ENCODE measurements around the gene NAA15.

The NAA15 gene

DNA sequence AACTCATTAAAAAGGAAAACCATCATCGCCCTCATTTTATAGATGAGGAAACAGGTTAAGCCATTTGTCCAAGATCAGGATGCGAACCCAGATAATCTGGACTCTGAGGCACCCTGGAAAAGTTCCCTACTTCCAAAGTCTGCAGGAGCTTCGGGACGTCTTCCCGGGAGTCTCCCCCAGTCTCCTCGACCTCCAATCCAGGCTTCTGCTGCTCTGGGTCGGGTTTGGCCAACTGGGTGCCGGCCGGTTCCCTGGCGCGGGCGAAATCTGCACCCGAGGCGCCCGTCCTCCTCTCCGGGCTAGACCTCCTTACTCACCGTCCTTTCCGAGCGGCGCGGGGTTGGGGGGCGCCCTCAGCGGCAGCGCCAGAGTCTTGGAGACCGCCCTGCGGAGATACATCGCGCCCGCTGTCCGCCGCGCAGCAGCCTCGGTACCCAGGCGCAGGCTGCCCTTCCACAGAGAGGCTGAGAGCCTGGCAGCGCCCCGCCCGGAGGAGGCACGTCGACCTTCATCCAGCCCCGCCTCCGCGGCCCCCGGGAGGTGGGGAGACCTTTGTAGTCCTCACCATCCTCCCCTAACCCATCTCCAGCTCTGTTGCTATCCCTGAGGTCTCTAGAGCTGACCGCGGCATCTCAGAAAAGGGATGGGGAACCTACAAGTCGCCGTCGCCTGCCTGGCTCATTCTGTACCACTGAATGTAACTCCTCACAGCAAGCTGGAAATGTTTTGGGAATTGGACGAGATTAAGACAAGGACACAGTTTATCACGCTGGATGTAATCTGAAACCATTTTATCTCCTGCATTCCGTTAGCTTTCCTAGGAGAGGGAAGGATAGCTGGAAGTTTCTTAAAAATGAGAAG lies 21.3 kb upstream of the NAA15 start, which contains the start of gene MGARP:
Gene MGARP, minus strand, starts transcription at position 466 of the 861 bp plus-strand sequence. Its CDS starts 67 bp downstream, at position 399.
- Mint-ChIP-seq H3K4me3 (peak within 1 kb of the TSS; percentile 83), H3K27ac (no peak within 1 kb of the TSS), H3K27me3 (peaks cover 14% of the 10 kb centered on the region), H3K9me3 (ENCODE audit: low read depth) (no peaks in the 10 kb centered on the region), H3K4me1 (ENCODE audit: low read depth) (peaks cover 11% of the 10 kb centered on the region), H3K36me3 (peaks cover 6% of the 10 kb centered on the region)

DNA sequence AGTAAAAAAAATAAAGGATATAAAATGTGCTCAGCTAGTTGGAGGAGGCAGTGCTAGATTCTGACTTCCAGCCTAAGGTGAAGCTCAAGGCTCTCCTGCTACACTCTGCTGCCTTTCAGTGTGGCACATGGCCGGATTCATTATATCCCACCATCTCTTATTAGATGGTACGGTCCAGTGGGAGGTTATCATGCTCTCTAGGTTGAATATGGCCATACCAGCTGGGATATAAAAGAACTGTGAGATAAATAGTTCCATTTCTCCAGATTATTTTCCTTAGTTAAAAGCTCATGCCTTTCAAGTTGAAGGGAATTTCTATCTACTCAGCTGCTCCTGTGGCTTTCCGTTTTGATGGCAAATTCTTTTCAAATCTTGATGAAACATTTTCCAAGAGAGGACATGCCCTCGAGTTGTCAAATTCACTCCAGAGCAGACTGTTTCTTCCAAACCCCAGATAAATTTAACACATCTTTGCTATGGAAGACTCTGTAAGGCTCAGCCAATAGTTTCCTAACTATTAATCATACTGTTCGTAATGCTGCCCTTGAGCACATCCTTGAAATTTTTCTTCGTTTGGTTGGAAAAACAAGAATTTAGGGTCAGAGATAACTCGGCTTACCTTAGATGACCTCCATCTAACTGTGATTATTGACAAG lies 19.1 kb upstream of the NAA15 start:
- Mint-ChIP-seq H3K4me1 (ENCODE audit: low read depth) (peaks cover 11% of the 10 kb centered on the region), H3K9me3 (ENCODE audit: low read depth) (no peaks in the 10 kb centered on the region), H3K4me3 (no peak overlapping the region), H3K27ac (no peak overlapping the region), H3K27me3 (peaks cover 6% of the 10 kb centered on the region), H3K36me3 (peaks cover 4% of the 10 kb centered on the region)

DNA sequence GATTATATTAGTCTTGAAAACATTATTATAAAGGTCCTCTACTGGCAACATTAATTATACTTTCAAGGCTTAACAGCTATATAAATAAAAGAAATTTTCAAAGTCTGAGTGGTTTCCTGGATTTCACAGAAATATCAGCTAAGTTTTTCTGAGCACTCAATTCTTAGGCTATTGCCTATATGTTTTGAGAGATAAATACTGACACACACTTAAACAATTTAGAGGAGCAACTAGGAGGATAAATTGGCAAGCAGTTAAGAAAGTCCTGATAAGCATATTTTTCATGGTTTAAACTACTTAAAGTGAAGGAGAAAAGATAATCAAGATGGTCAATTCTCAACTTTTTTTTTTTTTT lies 18.6 kb upstream of the NAA15 start:
- Mint-ChIP-seq H3K9me3 (ENCODE audit: low read depth) (no peaks in the 10 kb centered on the region), H3K4me3 (no peak overlapping the region), H3K27me3 (peaks cover 4% of the 10 kb centered on the region), H3K4me1 (ENCODE audit: low read depth) (peaks cover 11% of the 10 kb centered on the region), H3K27ac (no peak overlapping the region), H3K36me3 (peaks cover 4% of the 10 kb centered on the region)

DNA sequence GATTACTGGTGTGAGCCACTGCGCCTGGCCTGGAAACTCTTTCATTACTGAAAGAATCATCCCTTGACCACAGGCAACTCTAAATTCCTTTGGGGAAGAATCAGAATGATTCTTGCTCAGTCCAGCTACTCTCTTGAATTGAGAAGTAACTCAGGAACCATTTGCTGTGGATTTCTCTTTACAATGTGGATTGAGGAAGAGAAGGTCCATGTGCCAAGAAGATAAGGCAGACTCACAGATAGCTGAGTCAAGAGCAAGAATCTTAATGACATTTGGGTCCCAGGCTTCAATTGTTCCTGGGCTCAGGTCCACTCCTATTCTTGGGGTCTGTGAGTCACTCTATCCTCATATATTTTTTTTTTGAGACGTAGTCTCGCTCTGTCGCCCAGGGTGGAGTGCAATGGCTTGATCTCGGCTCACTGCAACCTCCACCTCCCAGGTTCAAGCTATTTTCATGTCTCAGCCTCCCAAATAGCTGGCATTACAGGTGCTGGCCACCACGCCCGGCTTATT lies 15.1 kb upstream of the NAA15 start:
- H3K27ac Mint-ChIP-seq = no peak overlapping the region
- H3K36me3 Mint-ChIP-seq = peaks cover 6% of the 10 kb centered on the region
- H3K9me3 Mint-ChIP-seq (ENCODE audit: low read depth) = no peaks in the 10 kb centered on the region
- H3K4me3 Mint-ChIP-seq = no peak overlapping the region
- no peaks in the 10 kb centered on the region for H3K27me3 Mint-ChIP-seq
- peaks cover 2% of the 10 kb centered on the region for H3K4me1 Mint-ChIP-seq (ENCODE audit: low read depth)

DNA sequence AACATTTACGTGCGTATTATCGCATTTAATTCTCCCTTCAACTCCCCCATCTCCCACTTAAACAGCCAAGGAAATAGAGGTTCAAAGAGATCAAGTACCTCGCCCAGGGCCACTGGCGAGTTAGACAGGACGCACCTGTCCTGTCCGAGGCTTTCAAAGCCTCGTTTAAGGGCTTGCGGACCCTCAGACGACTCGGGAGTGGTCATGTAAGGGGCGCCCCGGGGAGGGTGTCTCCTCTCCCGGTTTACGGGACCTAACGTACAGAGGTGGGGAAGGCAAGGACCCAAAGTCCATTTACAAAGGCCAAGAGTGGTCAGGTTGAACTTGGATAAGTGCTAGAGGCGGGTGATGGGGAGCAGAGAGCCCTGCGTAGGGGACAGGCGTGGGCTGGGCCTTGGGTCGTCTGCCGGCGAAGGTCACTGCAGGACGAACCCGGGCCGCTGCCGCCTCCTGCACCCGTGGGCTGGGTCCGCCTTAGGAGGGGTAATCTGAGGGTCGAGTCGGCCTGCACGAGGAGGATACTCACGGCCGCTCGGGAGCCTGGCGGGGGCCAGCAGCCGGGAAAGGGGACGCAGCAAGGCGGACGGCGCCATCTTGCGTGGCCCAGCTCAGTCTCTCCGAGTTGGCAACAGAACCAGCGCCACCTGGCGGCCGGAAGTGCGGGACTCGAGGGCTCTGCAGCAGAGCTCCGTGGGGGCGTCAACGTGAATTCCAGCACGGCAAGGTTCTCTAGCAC lies 5.9 kb upstream of the NAA15 start:
- Mint-ChIP-seq H3K36me3 (peaks cover 5% of the 10 kb centered on the region), H3K4me1 (ENCODE audit: low read depth) (peaks cover 46% of the 10 kb centered on the region)

DNA sequence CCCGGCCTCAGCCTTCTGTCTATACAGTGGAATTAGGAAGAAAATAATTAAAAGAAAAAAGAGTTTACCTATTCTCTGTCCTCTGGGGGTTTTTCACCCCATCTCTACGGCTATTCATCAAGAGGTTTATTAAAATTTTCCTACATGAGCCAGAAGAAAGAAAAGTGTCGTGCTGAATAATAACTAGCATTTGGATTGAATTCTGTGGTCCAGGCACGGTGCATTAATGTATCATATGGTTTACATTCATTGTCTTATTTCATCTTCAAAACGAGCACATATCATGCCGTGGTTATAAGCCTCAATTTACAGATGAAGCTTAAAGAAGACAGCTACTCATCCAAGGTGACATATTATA lies 5.4 kb upstream of the NAA15 start:
- Mint-ChIP-seq H3K27me3 (no peaks in the 10 kb centered on the region), H3K4me1 (ENCODE audit: low read depth) (peaks cover 52% of the 10 kb centered on the region)

More for the DNA sequence above, 5.9 kb upstream of the NAA15 start:
- Mint-ChIP-seq H3K27me3 (no peaks in the 10 kb centered on the region), H3K27ac (peak overlapping the region; percentile 94), H3K9me3 (ENCODE audit: low read depth) (no peaks in the 10 kb centered on the region), H3K4me3 (peak overlapping the region; percentile 93)

DNA sequence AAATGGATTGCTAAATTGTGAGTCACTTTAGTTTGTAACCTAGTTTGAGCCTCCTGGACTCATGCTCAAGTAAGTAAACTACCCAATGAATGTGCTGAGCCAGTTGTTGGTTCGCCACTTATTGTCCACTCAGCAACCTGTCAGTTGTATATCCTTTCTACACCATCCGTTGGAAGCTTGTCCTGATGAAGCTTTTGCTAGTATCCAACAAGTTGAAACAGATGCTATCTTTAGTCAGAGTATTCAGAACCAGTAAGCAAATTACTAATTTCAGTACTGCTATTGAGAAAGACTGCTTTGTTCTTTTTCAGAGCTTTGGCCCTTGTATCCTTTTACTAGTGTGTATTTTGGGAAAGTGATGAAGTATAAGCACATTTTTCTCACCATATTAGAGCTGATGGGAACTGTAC lies 4.3 kb upstream of the NAA15 start:
- H3K27ac Mint-ChIP-seq = no peak overlapping the region
- peaks cover 54% of the 10 kb centered on the region for H3K4me1 Mint-ChIP-seq (ENCODE audit: low read depth)
- no peaks in the 10 kb centered on the region for H3K27me3 Mint-ChIP-seq
- H3K9me3 Mint-ChIP-seq (ENCODE audit: low read depth) = no peaks in the 10 kb centered on the region
- no peak overlapping the region for H3K4me3 Mint-ChIP-seq
- peaks cover 5% of the 10 kb centered on the region for H3K36me3 Mint-ChIP-seq

More for the DNA sequence above, 5.4 kb upstream of the NAA15 start:
- Mint-ChIP-seq H3K9me3 (ENCODE audit: low read depth) (no peaks in the 10 kb centered on the region), H3K36me3 (peaks cover 5% of the 10 kb centered on the region), H3K27ac (peak overlapping the region; percentile 94), H3K4me3 (peak overlapping the region; percentile 93)

DNA sequence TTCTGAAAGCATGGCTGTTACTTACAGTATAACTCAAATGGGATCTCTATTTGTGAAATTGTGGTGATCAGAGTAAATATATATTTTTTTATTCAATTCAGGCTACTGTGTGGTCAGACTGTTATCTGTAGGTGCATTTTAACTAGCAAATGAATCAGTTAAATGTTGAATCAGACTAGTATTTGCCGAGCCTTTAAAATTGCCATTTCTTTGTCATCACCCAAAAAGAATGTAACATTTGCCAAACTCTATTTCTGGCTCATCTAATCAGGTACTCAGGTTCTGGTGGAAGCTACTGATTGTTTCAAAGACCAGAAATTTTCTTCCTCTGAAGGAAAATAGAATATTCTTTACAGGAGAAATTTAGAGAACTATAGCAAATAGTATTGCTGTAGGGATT lies 1.8 kb upstream of the NAA15 start:
- Mint-ChIP-seq H3K27me3 (no peaks in the 10 kb centered on the region), H3K9me3 (ENCODE audit: low read depth) (no peaks in the 10 kb centered on the region), H3K27ac (no peak overlapping the region), H3K4me1 (ENCODE audit: low read depth) (peaks cover 56% of the 10 kb centered on the region), H3K4me3 (peak overlapping the region; percentile 100), H3K36me3 (peaks cover 5% of the 10 kb centered on the region)

DNA sequence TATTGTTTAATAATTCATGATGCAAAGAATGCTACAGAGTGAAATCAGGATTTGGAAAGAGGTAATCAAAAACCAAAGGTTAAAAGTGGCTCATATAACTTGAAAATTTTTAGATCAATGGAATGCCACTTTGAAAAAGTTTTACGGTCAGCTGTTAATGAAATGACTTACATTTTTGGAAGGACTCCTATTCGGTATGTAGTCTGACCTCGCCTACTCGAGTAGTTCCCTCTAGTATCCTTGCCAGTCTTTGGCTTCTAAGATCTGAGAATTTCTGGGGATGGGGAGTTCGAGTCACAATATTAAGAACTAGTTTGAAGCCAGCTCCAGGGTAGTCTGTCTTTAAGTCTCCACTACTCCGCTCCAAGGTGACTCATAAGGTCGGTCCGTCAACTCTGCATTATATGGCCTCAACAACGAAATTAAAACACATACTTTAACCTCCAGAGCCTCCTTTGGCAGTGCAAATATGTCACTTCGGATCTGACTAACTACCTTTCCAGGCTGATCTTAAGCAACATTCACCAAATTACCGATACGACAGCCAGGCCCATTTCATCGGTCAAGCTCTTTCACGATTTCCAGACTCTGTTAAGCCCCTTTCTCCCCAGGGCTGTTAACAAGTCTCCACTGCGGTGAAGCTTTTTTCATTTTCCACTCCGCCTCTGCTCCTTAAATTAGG lies 733 bp upstream of the NAA15 start:
- peaks cover 6% of the 10 kb centered on the region for H3K36me3 Mint-ChIP-seq
- H3K9me3 Mint-ChIP-seq (ENCODE audit: low read depth) = peaks cover 3% of the 10 kb centered on the region
- peaks cover 59% of the 10 kb centered on the region for H3K4me1 Mint-ChIP-seq (ENCODE audit: low read depth)
- H3K27ac Mint-ChIP-seq = peak overlapping the region; percentile 100
- peak overlapping the region; percentile 100 for H3K4me3 Mint-ChIP-seq
- no peaks in the 10 kb centered on the region for H3K27me3 Mint-ChIP-seq

DNA sequence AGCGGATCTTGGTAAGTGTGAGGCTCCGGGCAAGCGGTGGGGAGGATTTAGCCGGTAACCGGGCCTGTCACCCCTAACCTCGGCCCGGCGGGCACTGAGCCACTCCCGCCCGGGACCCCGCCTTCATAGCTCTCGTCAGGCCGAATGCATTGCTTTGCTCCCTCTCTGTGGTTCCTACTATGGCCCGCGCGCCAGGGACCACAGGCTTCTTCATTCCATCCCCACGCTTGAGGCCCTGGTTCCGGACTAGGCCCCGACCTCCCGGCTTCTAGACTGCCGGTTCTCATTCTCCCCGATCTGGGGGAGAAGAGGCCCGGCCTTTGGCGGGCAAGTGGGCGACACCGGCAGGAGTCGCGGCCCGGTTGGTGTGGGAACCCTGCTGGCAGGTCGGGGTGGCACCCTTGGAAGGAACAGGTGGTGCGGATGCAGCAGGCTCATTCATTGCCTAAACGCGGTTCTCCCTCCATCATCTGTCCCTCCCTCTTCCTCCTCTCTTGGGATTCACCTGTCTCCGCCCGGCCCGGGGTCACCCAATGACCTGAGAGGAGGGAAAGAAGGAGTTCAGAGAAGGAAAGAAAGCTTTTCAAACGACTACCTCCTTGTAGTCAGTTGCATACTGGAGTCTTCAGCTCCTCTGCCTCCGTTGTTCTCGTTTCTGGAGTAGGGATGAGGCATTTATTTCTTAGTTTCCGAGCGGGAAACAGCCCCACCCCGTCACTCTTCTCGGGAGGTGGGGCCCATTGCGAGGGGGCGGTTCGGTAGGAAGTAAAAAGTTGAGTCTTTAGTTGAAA lies 711 bp downstream of the NAA15 start, which contains the start of gene NDUFC1:
Gene NDUFC1, minus strand, starts transcription at position 657 of the 791 bp plus-strand sequence. CDS start 6,679 bp downstream, outside the sequence.
- Mint-ChIP-seq H3K4me3 (peak within 1 kb of the TSS; percentile 100), H3K9me3 (ENCODE audit: low read depth) (peaks cover 3% of the 10 kb centered on the region)

DNA sequence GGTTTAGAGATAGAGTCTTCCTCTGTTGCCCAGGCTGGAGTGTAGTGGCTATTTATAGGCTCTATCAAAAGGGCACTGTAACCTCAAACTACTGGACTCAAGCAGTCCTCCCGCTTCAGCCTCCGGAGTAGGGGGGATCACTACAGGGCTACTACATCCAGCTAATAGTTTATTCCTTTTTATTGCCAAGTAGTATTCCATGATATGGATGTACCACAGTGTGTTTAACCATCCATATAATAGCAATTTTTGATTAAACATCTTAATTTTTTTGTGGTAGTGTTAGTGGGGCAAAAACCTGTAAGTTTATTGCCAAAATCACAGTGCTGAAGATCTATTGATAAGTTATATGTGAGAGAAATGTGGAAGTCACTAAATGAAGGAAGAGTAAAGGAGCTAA lies 3.6 kb downstream of the NAA15 start:
- Mint-ChIP-seq H3K36me3 (peaks cover 8% of the 10 kb centered on the region), H3K4me3 (peak overlapping the region; percentile 62), H3K9me3 (ENCODE audit: low read depth) (peaks cover 3% of the 10 kb centered on the region), H3K4me1 (ENCODE audit: low read depth) (peaks cover 61% of the 10 kb centered on the region), H3K27me3 (no peaks in the 10 kb centered on the region), H3K27ac (no peak overlapping the region)

More for the DNA sequence above, 711 bp downstream of the NAA15 start, which contains the start of gene NDUFC1:
- Mint-ChIP-seq H3K4me1 (ENCODE audit: low read depth) (peaks cover 58% of the 10 kb centered on the region), H3K36me3 (peaks cover 10% of the 10 kb centered on the region), H3K27me3 (no peaks in the 10 kb centered on the region), H3K27ac (peak within 1 kb of the TSS; percentile 100)

DNA sequence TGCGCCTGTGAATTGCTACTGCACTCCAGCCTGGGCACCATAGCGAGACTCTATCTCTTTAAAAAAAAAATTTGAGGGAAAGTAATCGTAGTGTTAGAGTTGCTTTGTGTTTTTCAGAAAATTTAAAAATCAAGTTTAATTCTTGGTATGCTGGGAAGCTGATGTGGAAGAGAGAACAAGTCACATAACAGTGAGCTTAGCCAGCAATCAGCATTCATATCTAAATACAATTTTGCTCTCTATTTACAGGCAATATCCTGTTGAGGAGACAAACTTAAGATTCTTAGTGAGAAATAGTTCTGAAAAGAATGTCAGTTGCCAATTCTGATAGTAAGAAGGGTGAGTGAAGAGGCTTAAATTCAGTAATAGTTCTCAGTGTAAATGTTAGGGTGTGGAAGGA lies 10.6 kb downstream of the NAA15 start:
- no peak overlapping the region for H3K4me3 Mint-ChIP-seq
- no peaks in the 10 kb centered on the region for H3K9me3 Mint-ChIP-seq (ENCODE audit: low read depth)
- H3K36me3 Mint-ChIP-seq = peaks cover 6% of the 10 kb centered on the region
- H3K27ac Mint-ChIP-seq = no peak overlapping the region
- no peaks in the 10 kb centered on the region for H3K27me3 Mint-ChIP-seq
- H3K4me1 Mint-ChIP-seq (ENCODE audit: low read depth) = peaks cover 73% of the 10 kb centered on the region

DNA sequence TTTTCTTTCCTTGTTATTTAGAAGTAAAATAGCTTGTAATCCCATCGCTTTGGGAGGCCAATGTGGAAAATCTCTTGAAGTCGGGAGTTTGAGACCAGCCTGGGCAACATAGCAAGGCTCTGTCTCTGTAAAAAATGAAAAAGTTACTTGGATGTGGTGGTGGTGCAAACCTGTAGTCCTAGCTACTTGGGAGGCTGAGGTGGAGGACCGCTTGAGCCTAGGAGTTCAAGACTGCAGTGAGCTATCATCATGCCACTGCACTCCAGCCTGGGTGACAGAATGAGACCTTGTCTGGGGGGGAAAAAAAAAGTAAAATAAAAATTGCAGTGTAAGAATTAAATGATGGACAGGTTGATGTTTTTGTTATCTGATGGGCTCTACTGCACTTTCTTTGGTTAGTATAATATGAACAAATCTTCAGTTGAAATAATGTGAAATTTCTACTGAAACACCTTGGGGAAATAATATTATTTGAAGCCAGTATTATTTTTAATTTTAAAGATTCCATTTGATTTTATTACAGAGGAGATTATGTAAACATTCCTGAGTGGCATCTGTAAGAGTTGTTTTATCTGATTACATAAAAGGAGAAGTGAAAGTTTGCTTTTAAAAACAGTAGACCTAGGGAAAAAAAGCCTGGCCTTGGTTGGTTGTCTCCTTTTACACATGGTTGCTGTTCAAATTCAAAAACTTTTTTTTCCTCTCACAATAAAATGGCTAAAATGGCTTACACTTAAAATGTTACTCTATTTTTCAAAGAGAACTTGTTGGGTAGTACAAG lies 11.4 kb downstream of the NAA15 start:
- peak overlapping the region; percentile 34 for H3K27ac Mint-ChIP-seq
- H3K9me3 Mint-ChIP-seq (ENCODE audit: low read depth) = no peaks in the 10 kb centered on the region
- H3K4me1 Mint-ChIP-seq (ENCODE audit: low read depth) = peaks cover 75% of the 10 kb centered on the region
- no peaks in the 10 kb centered on the region for H3K27me3 Mint-ChIP-seq
- peaks cover 9% of the 10 kb centered on the region for H3K36me3 Mint-ChIP-seq
- peak overlapping the region; percentile 30 for H3K4me3 Mint-ChIP-seq

Data from activated naive CD8-positive, alpha-beta T cell (primary cell).